ENCODE results near the gene CBX5.
"Not testable (repeated sequence)": the region's sequence is repeated elsewhere in the genome, so short reads cannot be mapped to it uniquely, and the experiment has no call there.

CBX5 gene

DNA sequence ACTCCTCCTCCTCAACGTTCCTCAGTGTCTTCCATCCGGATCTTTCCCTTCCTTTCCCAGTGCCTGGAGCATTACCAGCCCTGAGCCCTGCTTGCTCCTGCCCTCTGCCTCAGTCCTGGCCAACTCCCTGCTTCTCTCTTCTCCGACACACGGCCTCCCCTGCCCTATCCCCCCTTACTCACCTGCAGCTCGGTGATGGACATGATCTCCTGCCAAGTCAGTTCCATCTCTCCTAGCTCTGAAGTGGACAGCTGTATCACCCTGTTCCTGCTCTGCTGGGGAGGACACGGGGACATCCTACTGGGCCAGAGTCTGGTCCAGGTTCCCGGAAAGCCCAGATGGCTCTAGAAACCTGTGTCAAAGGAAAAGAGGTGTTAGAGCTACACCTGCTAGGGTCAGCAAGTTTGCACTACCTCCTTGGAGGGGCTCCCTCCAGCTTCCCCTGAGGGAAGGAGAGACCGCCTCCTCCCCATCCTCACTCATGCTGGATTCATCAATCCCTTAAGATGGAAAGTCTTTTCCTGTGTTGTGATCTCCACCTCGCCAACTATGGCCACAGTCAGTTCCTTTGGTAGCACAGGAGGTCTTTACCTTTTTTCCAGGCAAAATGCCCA lies 15.1 kb upstream of the CBX5 start:
- no peak for FAIRE-seq
- DNase-seq (ENCODE audit: extremely low spot score, insufficient read length, low read depth): no peak

DNA sequence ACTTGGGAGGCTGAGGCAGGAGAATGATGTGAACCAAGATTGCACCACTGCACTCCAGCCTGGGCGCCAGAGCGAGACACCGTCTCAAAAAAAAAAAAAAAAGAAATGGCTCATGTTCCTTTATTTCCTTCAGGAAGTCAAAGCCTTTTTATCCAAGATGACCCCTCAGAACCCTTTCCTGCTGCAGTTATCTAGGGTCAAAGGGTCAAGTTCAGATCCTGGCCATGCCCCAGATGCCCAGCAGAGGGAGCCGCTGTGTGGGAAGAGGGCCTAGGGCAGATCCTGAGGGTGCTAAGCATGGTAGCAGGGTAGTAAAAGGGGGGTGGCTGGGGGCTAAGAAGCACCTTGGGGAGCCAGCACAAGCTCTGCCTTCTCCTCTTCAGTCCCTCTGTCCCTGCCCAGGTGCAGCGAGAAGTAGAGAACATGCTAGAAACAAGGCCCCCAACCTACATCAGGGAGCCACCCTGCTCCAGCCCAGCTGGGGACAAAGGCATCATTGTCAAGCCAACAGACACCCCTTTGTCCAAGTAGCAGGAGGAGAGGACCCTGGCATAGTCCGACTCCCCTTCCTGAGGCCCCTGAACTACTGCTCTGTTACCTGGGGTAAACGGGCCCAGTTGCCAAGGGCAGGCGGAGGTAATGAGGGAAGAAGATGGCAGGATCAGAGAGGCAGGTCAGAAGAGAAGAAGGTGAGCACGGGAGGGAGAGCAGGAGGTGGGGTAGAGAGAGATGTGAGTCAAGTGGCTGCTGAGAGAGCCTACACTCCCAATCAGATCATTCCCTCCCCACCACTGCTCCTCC lies 14.4 kb upstream of the CBX5 start:
- peak; percentile 65 for DNase-seq (ENCODE audit: extremely low spot score, insufficient read length, low read depth)
- no peak for FAIRE-seq

DNA sequence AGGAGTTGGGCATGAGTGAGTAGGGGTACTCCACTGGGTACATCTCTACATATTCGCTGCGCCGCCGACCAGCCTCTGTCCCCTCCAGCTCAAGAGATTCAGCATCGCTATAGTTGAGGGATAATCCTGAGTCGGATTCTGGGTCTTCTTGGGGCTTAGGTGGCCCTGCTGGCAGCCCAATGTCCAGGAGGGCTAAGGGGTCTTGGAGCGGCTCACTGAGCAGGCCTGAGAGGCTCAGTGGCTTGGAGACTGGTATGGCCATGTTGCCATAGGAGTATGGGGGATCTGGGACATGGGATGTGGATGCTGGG lies 13.0 kb upstream of the CBX5 start:
- no peak for FAIRE-seq
- DNase-seq (ENCODE audit: extremely low spot score, insufficient read length, low read depth): no peak

DNA sequence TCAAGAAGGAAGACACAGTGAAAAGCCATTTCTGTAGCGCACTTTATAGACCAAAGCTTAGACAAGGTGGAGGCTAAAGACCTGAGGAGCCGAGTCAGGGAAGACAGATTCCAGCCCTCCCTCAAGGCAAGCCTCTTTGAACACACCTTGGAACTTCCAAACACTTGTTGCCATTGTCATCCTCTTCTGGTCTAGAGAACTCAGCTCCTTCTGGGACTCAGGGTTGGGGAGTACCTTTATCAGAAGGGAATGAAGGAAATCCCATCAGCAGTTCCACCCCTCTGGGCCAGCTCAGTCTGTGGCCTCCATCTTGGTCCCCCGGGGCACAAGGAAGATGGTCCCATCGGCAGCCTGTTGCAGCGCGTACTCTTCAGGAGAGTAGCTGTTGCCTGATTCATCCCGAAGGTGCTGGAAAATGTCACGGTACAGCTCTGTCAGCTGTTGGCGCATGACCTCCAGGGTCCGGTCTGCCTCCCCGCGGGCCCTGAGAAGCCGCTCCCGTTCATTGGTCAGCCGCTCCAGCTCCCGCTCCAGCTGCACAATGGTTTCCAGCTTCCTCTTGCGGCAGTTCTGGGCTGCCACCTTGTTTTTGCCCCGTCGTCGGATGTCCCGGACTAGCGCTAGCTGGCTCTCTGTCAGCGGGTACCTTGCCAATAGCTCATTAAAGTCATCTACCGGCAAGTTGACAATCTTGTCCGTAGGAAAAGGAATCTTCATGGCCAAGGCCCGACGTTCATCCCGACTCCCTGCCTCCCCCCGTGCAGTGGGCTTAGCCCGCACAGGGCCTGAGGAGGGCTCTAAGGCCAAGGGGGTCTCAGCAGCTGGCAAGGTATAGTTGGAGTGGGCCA lies 12.4 kb upstream of the CBX5 start:
- FAIRE-seq (no peak), DNase-seq (ENCODE audit: extremely low spot score, insufficient read length, low read depth) (no peak)

DNA sequence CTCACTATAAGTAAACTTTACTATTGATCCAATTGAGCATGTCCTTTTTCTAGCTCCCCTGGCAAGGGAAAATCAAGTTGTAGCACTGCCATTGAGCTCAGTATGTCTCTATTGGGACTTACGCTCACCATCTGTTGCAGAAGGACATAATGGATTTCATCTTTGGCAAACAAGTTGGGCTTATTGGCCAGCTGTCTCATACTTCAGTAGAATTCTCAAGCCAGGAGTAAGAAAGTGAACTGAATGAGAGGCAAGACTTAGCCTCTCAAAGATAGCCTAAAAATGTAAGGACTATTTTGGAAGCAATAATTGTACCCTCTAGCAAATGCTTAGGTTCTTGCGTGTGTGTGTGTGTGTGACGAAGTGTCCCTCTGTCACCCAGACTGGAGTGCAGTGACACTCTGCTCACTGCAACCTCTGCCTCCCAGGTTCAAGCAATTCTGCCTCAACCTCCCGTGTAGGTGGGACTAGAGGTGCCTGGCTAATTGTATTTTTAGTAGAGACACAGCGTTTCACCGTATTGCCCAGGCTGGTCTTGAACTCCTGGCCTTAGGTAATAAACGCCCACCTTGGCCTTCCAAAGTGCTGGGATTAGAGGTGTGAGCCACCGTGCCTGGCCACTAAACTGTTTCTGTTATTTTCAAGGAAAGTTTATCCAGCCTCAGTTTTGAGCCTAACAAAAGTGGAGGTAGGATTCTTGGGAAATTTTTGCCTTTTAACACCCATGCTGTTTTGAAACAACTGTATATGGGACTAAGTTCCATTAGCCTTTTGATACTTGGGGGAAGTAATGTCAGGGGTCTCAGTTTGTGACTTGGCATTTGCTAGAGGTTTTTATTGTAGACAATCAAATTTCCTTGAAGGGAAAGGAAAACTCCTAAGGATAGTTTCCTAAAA lies 7.6 kb upstream of the CBX5 start:
- FAIRE-seq: no peak
- DNase-seq (ENCODE audit: extremely low spot score, insufficient read length, low read depth): no peak

DNA sequence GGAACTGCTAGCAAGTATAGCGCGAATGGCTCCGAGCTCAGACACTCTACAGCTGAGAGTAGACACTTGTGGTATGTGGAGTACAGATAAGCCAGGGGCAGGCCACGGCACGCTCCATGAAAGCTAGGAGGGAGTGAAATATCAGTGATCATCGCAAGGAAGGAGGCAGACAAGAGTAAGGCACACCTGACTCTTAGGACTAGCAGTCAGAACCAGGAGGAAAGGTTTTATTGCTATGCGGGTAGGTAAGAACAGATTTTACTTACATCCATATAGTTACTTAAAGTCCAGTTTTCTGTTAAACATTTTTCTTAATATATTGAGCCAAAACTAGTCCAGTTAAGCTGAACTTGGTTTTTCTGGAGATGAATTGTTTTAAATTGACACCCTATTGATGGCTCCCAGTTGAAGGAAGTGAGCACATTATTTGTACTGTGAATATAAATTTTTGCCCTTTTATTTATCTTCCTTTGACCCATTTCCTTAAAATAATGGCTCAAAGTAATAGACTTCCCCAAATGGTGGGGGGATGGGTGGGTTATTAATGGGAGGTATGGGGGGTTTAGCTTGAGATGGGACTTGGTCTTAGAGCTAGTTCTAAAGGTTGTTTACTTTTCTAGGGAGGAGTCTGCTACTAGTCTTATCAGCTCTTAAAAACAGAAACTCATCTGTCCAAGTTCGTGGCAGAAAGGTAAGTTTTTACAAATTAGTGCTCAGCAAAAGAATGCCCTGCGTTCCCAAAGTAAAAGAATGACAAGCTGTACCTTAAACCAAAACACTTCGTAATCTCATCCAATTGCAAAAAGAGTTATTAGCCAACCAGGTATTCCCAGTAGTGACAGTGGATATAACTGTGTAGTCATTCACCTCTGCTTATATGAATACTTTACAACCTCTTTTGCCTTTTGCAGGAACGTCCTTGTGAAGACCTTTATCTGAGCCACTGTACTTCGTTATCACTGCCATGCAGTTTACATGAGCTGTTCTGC lies 6.4 kb upstream of the CBX5 start:
- no peak for DNase-seq (ENCODE audit: extremely low spot score, insufficient read length, low read depth)
- FAIRE-seq: no peak

DNA sequence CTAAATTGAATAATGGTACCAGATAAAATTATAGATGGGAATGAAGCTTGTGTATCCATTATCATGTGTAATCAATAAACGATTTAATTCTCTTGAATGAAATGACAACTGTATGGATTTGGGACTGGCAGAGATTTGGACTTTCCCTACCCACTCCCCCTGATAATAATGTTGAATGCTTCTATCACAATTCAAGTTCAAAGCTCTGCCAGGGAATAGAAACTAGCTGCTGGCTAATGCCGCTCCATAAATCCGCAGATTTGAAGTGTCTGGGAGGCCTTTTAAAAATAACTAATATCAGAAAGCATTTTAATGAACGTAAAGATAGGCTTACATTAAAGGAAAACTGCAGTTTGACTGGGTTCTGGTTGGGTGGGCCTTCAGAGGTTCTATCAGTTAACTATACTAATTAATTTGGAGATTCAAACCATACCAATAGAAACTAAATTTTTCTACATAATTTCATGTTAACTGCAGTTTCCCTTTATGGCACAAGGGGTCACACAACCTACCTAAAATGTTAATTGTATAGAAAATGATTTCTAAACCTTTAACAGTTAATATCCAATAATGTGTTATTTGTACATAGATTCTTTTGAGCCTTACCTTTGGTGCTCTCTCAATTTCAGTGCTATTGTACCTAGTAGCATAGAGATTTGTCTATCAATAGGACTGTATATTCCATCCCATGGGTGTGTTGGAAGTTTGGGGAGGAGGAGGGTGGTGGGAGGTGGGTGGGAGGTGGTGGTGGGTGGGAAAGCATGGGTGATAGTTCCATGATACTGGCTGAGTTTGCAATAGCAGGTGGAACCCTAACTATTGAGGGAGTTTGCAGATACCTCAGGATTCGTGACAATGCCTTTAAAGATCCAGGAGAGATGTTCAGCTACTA lies 5.5 kb upstream of the CBX5 start:
- no peak for FAIRE-seq
- DNase-seq (ENCODE audit: extremely low spot score, insufficient read length, low read depth): no peak

DNA sequence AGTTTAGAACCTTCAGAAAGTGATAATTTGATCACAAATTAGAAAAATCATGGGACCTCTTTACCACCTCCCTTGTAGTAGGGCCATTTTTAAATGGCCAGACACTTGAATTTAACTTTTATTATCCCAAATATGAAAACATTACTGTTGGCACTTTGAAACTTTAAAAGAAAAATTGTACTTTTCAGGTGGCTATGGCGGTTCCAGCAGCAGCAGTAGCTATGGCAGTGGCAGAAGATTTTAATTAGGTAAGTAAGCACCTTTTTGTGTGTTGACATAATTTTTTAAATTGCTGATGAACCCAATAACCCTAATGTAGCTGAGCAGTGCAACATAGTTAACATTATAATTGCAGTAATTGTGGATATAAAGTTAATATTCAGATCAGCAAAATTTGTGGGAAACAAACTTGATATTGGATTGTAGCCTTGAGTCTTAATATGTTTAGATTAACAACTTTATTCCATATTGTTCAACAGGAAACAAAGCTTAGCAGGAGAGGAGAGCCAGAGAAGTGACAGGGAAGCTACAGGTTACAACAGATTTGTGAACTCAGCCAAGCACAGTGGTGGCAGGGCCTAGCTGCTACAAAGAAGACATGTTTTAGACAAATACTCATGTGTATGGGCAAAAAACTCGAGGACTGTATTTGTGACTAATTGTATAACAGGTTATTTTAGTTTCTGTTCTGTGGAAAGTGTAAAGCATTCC lies 4.3 kb upstream of the CBX5 start:
- DNase-seq (ENCODE audit: extremely low spot score, insufficient read length, low read depth); FAIRE-seq: not testable (repeated sequence)

DNA sequence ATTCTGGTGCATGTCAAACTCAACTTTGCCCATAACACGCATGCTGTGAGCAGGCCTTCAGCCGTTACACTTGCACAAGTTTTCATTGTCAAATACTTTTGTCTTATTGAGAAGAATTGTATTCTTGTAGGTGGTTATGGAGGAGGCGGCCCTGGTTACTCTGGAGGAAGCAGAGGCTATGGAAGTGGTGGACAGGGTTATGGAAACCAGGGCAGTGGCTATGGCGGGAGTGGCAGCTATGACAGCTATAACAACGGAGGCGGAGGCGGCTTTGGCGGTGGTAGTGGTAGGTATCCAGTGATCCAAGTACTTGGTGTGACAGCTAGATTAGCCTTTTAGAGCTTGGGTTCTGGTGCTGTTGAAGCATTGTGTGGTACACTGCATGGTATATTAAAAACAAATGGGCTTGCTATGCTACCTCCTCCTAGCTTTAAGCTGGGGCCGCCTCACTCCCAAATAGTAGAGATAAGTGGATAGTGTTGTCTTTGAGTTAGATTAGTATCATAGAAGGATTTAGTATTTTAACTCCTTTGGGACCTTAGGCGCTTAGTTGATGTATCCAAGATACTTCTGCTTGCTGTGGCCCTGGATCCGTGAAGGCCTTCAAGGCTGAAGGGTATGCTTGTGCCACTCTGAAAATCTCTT lies 3.1 kb upstream of the CBX5 start:
- DNase-seq (ENCODE audit: extremely low spot score, insufficient read length, low read depth): no peak
- no peak for FAIRE-seq

DNA sequence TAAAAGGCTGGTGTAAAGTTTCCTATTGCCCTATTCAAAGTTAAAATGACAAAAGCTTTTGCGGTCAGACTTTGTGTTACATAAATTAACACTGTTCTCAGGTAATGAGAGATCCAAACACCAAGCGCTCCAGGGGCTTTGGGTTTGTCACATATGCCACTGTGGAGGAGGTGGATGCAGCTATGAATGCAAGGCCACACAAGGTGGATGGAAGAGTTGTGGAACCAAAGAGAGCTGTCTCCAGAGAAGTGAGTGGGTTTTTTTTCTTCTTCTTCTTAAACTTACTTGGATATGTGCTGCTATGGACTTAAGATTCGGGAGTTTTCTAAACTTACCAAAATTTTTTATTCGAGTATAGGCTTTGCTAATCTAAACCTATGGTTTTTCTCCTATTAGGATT lies 1.8 kb upstream of the CBX5 start:
- DNase-seq (ENCODE audit: extremely low spot score, insufficient read length, low read depth); FAIRE-seq: not testable (repeated sequence)

DNA sequence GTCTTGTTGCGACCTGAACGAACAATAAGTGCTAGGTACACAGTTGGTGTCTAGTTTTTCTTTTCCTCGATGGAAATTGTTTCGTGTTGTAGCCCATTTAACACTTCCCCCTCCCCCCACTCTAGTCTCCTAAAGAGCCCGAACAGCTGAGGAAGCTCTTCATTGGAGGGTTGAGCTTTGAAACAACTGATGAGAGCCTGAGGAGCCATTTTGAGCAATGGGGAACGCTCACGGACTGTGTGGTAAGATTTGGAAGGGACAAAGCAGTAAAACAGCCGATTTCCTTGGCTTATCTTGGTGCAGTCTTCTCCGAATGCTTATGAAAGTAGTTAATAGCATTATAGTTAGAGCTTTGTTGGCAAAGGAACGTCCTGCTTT lies 1.3 kb upstream of the CBX5 start:
- FAIRE-seq; DNase-seq (ENCODE audit: extremely low spot score, insufficient read length, low read depth): not testable (repeated sequence)

DNA sequence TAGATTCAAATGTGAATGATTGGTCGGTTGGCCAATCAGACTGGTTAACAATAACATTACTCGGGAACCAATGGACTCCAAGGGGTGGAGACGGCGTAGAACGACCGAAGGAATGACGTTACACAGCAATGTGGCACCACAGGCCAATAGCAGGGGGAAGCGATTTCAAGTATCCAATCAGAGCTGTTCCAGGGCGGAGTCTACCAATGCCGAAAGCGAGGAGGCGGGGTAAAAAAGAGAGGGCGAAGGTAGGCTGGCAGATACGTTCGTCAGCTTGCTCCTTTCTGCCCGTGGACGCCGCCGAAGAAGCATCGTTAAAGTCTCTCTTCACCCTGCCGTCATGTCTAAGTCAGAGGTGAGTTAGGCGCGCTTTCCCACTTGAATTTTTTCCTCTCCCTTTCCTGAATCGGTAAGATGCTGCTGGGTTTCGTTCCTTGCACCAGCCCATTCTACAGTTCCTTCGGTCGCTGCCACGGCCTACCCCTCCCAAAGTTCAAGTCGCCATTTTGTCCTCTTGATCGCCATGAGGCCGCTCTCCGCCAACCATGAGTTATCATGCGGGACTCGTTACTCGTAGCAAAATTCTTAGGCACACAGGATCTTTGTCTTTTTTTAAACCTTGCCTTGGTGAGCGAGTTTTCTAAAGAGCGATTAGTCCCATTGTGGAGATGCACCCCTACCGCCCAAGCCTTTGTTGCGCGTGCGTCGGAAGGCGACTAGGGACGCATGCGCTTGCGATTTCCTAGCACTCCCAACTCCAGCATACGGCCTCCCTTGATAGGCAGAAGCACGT lies 742 bp upstream of the CBX5 start, which contains the start of gene HNRNPA1:
HNRNPA1 (plus strand) TSS at position 259 of the 793 bp plus-strand sequence; CDS start at position 341, 82 bp downstream.
- peak; percentile 83 for DNase-seq (ENCODE audit: extremely low spot score, insufficient read length, low read depth)
- FAIRE-seq: peak; percentile 97

DNA sequence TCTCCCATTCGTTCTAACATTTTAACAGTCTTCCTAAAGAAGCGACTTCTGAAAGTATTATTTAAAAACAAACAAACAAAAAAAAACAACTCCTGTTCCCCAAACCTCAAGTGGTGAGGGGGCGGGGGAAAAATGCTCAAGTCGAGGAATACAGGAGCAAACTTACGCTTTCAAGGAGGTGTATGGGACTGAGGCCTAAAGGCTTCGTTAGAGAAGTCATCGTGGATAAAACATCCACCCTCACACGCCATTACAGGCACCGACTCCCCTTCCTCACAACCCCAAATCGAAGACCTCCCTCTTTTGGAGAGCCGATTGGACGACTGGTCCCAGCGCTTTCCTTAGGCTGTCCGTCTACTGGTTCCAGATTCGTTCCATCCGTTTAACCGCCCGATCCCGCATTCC lies 693 bp downstream of the CBX5 start:
- no peak for FAIRE-seq

DNA sequence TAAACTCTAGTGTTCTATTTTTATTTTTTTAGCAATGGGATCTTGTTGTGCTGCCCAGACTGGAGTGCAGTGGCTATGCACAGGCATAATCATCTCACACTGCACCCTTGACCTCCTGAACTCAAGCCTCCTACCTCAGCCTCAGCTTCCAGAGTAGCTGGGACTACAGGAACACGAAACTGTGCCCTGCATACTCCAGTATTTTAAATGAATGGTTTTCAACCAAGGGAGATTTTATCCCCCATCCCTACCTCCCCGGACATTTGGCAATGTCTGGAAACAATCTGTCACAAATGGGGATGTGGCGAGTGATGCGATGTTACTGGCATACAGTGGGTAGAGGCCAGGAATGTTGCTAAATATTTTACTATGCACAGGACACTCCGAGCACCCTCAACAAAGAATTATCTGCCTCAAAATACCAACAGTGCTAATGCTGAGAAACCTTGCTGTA lies 2.1 kb downstream of the CBX5 start:
- DNase-seq (ENCODE audit: extremely low spot score, insufficient read length, low read depth): no peak
- no peak for FAIRE-seq

More for the DNA sequence above, 693 bp downstream of the CBX5 start:
- DNase-seq (ENCODE audit: extremely low spot score, insufficient read length, low read depth): no peak

DNA sequence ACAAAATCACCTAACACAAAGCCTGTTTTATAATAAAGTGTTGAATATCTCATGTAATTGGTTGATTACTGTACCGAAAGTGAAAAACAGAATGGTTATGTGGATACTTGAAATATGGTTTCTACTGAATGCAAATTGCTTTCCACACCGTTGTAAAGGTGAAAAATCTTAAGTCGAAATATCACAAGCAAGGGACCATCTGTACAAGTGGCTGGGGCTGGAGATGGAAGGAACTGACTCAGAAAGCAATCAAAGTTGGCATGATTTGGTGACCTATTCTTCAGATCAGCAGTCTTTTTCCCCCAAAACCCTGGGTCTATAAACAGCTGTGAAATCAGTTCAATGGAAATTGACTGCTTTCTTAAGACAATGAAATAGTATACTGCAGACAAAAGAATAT lies 3.6 kb downstream of the CBX5 start:
- no peak for FAIRE-seq

DNA sequence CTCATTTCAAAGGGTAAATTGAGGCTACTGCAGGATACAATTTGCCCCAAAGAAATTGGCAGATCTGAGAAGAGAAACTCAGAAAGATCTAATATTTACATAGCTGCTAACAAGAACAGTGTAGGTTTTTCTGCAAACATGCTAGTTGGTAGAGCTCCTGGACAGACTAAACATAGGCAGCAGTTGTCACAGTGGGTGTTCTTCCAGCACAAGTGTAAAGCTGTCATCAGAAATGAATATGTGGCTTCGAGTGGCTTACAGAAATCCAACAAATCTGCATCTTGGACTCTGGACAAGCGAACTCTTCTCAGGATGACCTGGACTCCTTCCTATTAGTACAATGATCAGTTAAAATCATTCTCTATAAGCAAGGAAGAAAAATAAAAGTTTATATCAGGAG lies 5.9 kb downstream of the CBX5 start:
- DNase-seq (ENCODE audit: extremely low spot score, insufficient read length, low read depth): no peak
- FAIRE-seq: no peak

More for the DNA sequence above, 3.6 kb downstream of the CBX5 start:
- no peak for DNase-seq (ENCODE audit: extremely low spot score, insufficient read length, low read depth)
